ENCODE data around the gene TPRG1L.

TPRG1L gene

GRCh38 chr1:3594706-3595377 is 30.0 kb upstream of the TPRG1L start:
- no peak for DNase-seq

DNA sequence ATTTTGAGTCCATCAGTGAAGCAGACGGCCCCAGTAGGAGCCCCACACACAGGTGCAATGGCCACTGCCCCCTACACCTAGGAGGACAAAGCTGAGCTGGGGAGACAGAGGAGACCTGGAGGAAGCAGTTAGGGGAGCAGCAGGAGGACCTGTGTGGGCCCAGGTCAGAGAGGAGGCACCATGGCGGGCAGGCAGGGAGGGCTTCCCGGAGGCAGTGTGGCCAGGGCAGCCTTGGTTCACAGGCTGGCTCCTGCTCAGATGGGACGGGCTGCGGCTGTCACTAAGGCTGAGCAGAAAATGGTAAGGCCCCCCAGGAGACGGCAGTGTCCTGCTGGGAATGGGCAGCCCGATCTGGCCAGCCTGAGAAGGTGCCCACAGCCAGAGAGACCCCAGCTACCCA is 28.9 kb upstream of the TPRG1L start:
- DNase-seq = no peak

- DNase-seq = no peak
These were observed 27.9 kb upstream of the TPRG1L start for GRCh38 chr1:3596663-3597598.

DNA sequence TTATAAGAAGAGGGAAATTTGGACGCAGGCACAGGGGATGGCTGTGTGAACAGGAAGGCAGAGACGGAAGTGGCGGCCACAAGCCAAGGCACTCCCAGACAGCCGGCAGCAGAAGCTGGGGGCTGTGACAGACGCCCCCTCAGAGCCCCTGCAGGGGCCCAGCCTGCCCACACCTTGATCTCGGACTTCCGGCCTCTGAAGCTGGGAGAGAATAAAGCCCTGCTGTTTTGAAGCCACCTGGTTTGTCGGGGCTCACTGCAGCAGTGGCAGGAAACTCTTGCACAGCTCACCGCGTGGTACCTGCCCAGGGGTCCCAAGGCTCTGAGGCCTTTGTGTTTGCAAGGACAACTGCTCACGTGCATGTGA is 27.2 kb upstream of the TPRG1L start:
- no peak for DNase-seq

GRCh38 chr1:3598051-3598491 is 26.7 kb upstream of the TPRG1L start:
- DNase-seq = no peak

GRCh38 chr1:3598522-3599285 is 26.1 kb upstream of the TPRG1L start:
- no peak for DNase-seq

GRCh38 chr1:3599286-3599811 is 25.5 kb upstream of the TPRG1L start:
- no peak for DNase-seq

DNA sequence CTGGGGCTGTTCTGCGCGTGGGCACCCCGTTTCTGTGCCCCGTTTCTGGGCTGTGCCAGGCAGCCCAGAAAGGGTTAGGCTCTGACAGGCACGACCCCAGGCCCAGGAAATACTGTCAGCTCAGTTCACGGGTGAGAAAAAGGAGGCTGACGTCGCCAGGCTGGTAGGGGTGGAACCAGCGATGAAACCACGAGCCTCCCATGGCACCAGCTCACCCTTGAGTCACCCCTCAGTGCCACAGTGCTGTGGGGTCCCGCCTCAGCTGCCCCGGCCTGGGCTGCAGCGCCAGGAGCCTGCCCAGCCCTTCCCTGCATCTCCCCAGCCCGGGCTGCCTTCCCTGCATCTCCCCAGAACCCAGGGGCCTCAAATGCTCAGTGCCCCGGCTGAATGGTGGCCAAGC is 25.0 kb upstream of the TPRG1L start:
- DNase-seq = no peak

DNA sequence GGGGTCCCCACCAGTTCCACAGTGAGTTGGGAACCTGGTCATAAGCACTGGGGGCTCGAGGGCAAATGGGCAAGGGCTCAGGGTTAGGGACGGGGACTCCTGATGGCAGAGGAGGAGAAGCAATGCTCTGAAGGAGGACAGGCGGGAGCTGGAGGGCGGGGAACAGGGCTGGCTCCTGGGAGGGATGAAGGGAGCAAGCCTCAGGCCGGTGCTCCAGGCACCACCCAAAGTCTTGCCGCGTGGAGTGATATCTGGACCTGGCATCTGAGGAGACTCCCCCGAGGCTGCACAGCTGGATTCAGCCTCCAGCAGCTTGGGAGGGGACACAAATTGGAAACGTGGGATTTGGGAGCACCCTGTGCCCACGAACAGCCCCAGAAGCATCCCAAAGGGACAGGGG is 24.5 kb upstream of the TPRG1L start:
- DNase-seq = no peak

GRCh38 chr1:3601743-3602142 is 23.1 kb upstream of the TPRG1L start:
- DNase-seq = no peak

GRCh38 chr1:3602375-3602774 is 22.4 kb upstream of the TPRG1L start:
- no peak for DNase-seq

DNA sequence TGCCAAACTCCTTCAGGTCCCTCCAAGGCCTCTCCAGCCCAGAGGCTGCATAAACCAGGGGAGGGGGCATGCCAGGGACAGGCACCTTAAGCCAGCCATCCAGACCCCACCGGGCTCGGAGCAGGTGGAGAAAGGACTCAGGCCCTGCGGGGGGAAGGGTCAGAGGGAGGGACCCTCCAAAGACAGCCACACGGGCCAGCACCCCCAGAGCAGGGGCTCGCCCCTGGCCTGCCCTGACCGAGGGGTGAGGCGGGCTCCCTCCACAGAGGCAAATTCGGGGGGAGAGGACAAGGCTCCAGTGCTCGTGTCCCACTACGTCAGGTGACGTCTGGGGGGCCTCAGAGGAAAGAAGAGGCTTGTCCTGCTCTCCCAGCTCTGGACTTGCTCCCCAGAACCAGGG is 21.7 kb upstream of the TPRG1L start:
- no peak for DNase-seq

GRCh38 chr1:3603571-3604467 is 21.0 kb upstream of the TPRG1L start:
- DNase-seq = no peak

DNA sequence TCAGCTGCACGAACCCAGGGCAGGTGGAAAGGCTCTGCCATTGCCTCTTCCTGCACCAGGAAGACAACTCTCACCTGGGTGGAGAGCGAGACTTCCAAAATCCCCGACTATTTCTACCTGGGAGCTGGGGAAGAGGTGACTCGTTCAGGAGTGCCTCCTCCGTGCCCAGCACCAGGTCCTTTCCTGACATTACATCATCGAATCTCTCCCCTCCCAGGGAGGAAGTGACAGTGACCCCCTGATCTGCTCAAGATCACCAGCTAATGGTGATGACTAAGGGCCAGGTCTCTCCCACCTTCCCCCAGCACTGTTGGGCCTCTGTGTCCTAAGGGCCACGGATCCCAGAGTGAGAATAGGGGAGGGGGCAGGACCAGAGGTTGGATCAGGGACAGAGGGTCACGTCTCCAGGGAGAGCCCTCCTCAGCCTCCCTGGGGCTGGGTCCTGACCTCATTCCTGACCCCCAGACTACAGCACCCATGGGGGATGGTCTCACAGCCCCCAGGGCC is 20.3 kb upstream of the TPRG1L start:
- DNase-seq = no peak

- DNase-seq = no peak
These were observed 19.6 kb upstream of the TPRG1L start for GRCh38 chr1:3604997-3605823.

- no peak for DNase-seq
These were observed 17.8 kb upstream of the TPRG1L start for GRCh38 chr1:3606779-3607702.

GRCh38 chr1:3607703-3608065 is 17.1 kb upstream of the TPRG1L start:
- DNase-seq = no peak

GRCh38 chr1:3608154-3608553 is 16.7 kb upstream of the TPRG1L start:
- DNase-seq = no peak

DNA sequence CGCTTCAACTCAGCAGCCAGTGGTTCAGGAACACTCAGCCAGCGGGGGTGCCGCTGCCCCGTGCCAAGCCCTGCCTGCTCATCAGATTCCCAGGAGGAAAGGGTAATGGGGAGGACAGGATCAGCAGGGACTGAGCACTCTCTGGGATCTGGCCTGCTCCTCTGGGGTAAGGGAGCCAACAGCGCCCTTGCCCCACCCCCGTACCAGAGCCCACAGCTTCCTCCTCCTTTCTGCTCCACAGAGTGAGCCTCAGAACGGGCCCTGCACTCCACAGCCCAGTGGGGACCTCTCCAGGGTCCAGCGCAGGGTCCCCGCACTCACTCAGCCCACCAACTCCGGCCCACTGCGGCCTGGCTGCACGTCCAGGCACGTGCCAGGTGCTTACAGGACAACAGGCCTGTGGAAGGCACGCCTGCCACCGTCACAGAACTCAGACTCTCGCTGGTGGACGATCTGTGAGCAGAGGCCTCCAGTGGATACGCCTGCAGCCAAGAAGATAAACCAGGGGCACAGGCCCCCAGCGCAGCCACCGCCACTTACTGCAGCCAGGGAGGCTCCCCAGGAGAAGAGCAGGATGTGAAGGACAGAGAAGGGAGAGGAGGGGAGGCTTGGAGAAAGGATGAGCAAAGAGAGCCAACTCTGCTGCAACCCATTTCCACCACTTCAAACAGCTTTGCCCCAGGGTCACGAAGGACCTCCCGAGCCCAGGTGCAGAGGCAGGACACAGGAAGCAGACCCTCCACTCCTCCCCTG is 15.6 kb upstream of the TPRG1L start:
- DNase-seq = no peak
